ENCODE measurements around the gene CD58. TPM values are rescaled to one million over a fixed set of nuclear protein-coding genes. Genes with fewer than 3 reads are reported as not detected.

The CD58 gene
- polyA plus RNA-seq, 1 of the 3 experiments (the other 2 are of a cell fraction): 18.1 TPM

DNA sequence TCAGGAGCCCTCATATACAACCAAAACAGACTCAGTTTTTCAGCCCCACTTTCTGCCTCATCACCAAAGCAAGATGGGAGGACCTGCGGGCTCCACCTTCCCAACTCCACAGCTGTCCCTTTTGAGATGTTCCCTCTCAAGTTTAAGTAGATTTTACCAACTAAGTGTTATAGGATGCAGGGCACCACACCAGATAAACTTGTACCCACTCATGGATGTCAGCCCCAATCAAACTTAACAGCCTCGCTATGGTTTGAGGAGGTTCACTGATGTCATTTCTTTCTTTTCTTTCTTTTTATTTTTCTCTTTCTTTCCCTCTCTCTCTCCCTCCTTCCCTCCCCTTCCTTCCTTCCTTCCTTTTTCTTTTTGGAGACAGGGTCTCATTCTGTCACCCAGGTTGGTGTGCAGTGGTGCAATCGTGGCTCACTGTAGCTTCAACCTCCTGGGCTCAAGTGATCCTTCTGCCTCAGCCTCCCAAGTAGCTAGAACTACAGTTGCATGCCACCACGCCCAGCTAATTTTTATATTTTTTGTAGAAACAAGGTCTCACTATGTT lies 13.4 kb downstream of the CD58 start (continued):
- no peak for TF ChIP-seq TCF12 (IDR thresholded peaks at IDR 0.05)

DNA sequence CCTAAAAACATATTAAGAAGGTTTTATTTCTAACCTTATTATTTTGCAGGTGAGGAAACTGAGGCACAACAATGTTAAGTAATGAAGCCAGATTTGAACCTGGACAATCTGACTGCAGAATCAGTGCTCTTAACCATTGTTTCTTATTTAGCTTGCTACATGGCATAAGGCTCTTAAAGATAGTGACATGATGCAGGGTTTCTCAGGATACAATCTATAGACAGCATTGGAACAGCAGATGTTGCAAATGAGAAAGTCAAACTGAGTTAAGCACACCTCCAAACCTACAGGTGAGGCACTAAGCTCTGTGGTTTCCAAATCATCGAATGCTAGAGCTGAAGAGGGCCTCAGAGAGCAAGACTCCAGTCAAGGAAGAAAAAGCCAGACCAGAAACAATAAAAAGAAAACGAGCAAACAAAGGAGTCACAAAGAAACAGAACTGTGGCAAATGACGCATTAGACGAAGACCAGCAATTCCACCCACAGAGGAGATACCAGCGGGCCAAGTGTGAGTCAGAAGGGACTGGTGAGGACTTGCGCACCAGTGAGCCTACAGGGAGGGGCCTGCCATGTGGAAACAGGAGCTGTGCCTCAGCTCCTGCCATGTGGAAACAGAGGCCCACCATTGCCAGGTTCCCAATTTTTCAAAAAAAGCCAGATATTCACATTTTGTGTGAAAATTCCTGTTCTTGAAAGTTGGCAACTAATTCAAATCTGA lies 14.4 kb downstream of the CD58 start:
- 51% methylated on average over 6 of the region's 6 CpGs for WGBS (ENCODE audit: low lambda C conversion rate)
- Histone ChIP-seq H3F3A (replicated peaks; ENCODE audit: insufficient read depth) (peaks cover 2% of the 10 kb centered on the region), H2AFZ (ENCODE audit: low read depth) (peak overlapping the region; percentile 0; the same call in 1 of the 2 replicates), H4K20me1 (ENCODE audit: insufficient read depth) (no peaks in the 10 kb centered on the region), H3K27me3 (ENCODE audit: insufficient read depth) (no peaks in the 10 kb centered on the region), H3K79me2 (ENCODE audit: insufficient read depth) (peaks cover 42% of the 10 kb centered on the region), H3K4me1 (ENCODE audit: control insufficient read depth in 1 of 2, insufficient read depth in 2 of 2, low read depth in 1 of 2, low read length in 1 of 2) (peaks cover 4 to 12% of the 10 kb centered on the region in 2 experiments; a peak in 3 of 4 replicates), H3K9ac (no peak overlapping the region), H3K27ac (ENCODE audit: low read depth in 2 of 2, low read length in 1 of 2) (peak overlapping the region in 1 of 2 experiments; percentile 63; a peak in 2 of 4 replicates), H3K4me3 (ENCODE audit: low read depth in 2 of 2, low read length in 1 of 2) (no peak overlapping the region), H3K4me2 (no peak overlapping the region), H3K36me3 (replicated peaks in 1 of 2; ENCODE audit: control insufficient read depth in 1 of 2, insufficient read depth in 2 of 2, low read length in 1 of 2) (no peaks in the 10 kb centered on the region), H3K9me2 (no peaks in the 10 kb centered on the region; the same call in 1 of the 2 replicates), H3K9me3 (no peaks in the 10 kb centered on the region)
- TF ChIP-seq FOSL2 (IDR thresholded peaks at IDR 0.05; ENCODE audit: borderline replicate concordance, low read depth) (peak; percentile 47; the same call in 1 of the 2 replicates), NFIC (IDR thresholded peaks at IDR 0.05; ENCODE audit: borderline replicate concordance) (peak; percentile 42; the same call in 1 of the 2 replicates), GABPA (IDR thresholded peaks at IDR 0.05; ENCODE audit: low read depth) (no peak), TCF12 (IDR thresholded peaks at IDR 0.05) (peak; percentile 64), NRF1 (IDR thresholded peaks at IDR 0.05; ENCODE audit: low read depth, low read length) (0 out of 2 replicates have a peak, but pooled peaks have one; percentile 11), MXI1 (IDR thresholded peaks at IDR 0.05; ENCODE audit: low read depth, low read length) (no peak)
- TF ChIP-seq, protein P1, sequence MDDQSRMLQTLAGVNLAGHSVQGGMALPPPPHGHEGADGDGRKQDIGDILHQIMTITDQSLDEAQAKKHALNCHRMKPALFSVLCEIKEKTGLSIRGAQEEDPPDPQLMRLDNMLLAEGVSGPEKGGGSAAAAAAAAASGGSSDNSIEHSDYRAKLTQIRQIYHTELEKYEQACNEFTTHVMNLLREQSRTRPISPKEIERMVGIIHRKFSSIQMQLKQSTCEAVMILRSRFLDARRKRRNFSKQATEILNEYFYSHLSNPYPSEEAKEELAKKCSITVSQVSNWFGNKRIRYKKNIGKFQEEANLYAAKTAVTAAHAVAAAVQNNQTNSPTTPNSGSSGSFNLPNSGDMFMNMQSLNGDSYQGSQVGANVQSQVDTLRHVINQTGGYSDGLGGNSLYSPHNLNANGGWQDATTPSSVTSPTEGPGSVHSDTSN (IDR thresholded peaks at IDR 0.05): 0 out of 2 replicates have a peak, but pooled peaks have one; percentile 10
- TF ChIP-seq, protein P2, sequence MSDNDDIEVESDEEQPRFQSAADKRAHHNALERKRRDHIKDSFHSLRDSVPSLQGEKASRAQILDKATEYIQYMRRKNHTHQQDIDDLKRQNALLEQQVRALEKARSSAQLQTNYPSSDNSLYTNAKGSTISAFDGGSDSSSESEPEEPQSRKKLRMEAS (IDR thresholded peaks at IDR 0.05; ENCODE audit: low read depth): peak; percentile 78
- TF ChIP-seq, protein P3, sequence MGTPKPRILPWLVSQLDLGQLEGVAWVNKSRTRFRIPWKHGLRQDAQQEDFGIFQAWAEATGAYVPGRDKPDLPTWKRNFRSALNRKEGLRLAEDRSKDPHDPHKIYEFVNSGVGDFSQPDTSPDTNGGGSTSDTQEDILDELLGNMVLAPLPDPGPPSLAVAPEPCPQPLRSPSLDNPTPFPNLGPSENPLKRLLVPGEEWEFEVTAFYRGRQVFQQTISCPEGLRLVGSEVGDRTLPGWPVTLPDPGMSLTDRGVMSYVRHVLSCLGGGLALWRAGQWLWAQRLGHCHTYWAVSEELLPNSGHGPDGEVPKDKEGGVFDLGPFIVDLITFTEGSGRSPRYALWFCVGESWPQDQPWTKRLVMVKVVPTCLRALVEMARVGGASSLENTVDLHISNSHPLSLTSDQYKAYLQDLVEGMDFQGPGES (IDR thresholded peaks at IDR 0.05; ENCODE audit: low read depth, low read length): no peak
- CTCF ChIA-PET: interaction anchor here (0.8 to 1.3 kb wide), 3 partner anchors 18 to 71 kb away, joined by 3 to 4 read pairs (median 3); no protein-coding TSS in a partner anchor
- POLR2A ChIA-PET: no interaction called here
- DNase-seq: no peak

DNA sequence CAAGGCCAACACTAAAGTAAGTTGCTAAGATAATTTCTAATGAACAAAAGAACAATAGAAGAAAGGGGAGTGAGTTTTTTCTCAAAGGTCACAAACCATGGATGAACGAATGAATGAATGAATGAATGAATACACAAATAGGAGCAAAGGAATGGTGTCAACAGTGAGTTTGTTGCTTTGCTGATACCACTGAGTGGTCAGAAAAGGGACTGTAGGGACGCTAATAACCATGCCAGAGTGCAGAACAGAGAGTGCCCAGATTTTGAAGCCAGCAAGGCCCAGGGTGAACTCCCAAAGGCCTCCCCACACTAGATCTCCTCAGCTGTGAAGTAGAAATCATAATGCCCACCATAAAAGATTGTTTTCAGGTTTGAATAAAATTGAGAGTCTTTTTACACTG lies 15.9 kb downstream of the CD58 start:
- WGBS (ENCODE audit: low lambda C conversion rate): 90% methylated on average over 2 of the region's 2 CpGs
- Histone ChIP-seq H3K27me3 (ENCODE audit: insufficient read depth) (no peaks in the 10 kb centered on the region), H3K4me1 (ENCODE audit: control insufficient read depth in 1 of 2, insufficient read depth in 2 of 2, low read depth in 1 of 2, low read length in 1 of 2) (peaks cover 4 to 12% of the 10 kb centered on the region in 2 experiments; a peak in 3 of 4 replicates), H3K4me3 (ENCODE audit: low read depth in 2 of 2, low read length in 1 of 2) (no peak overlapping the region), H3K36me3 (replicated peaks in 1 of 2; ENCODE audit: control insufficient read depth in 1 of 2, insufficient read depth in 2 of 2, low read length in 1 of 2) (no peaks in the 10 kb centered on the region), H3K9ac (no peak overlapping the region), H3K27ac (ENCODE audit: low read depth in 2 of 2, low read length in 1 of 2) (no peak overlapping the region), H3K9me3 (no peaks in the 10 kb centered on the region), H3K4me2 (no peak overlapping the region), H3K9me2 (no peaks in the 10 kb centered on the region; the same call in 1 of the 2 replicates), H3K79me2 (ENCODE audit: insufficient read depth) (peaks cover 32% of the 10 kb centered on the region), H2AFZ (ENCODE audit: low read depth) (no peak overlapping the region), H4K20me1 (ENCODE audit: insufficient read depth) (no peaks in the 10 kb centered on the region), H3F3A (replicated peaks; ENCODE audit: insufficient read depth) (peaks cover 2% of the 10 kb centered on the region)
- ChIA-PET POLR2A (no interaction called here), CTCF (no interaction called here)
- DNase-seq: no peak
- no peak for TF ChIP-seq TAF1 (IDR thresholded peaks at IDR 0.05; ENCODE audit: borderline replicate concordance, low read depth, low read length)
- TF ChIP-seq NRF1 (IDR thresholded peaks at IDR 0.05; ENCODE audit: low read depth, low read length): no peak
- TF ChIP-seq, protein P4, sequence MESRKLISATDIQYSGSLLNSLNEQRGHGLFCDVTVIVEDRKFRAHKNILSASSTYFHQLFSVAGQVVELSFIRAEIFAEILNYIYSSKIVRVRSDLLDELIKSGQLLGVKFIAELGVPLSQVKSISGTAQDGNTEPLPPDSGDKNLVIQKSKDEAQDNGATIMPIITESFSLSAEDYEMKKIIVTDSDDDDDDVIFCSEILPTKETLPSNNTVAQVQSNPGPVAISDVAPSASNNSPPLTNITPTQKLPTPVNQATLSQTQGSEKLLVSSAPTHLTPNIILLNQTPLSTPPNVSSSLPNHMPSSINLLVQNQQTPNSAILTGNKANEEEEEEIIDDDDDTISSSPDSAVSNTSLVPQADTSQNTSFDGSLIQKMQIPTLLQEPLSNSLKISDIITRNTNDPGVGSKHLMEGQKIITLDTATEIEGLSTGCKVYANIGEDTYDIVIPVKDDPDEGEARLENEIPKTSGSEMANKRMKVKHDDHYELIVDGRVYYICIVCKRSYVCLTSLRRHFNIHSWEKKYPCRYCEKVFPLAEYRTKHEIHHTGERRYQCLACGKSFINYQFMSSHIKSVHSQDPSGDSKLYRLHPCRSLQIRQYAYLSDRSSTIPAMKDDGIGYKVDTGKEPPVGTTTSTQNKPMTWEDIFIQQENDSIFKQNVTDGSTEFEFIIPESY (IDR thresholded peaks at IDR 0.05; ENCODE audit: borderline replicate concordance, low read depth): no peak
- no peak for TF ChIP-seq POLR2AphosphoS5 (IDR thresholded peaks at IDR 0.05; ENCODE audit: low read depth, low read length)
- TF ChIP-seq GATA2 (CRISPR knock-in tag; IDR thresholded peaks at IDR 0.05): no peak
- TF ChIP-seq, protein P2 (IDR thresholded peaks at IDR 0.05; ENCODE audit: low read depth): no peak
- TF ChIP-seq RAD21 (IDR thresholded peaks at IDR 0.05; ENCODE audit: low read length): no peak
- TF ChIP-seq, protein P5, sequence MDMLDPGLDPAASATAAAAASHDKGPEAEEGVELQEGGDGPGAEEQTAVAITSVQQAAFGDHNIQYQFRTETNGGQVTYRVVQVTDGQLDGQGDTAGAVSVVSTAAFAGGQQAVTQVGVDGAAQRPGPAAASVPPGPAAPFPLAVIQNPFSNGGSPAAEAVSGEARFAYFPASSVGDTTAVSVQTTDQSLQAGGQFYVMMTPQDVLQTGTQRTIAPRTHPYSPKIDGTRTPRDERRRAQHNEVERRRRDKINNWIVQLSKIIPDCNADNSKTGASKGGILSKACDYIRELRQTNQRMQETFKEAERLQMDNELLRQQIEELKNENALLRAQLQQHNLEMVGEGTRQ (IDR thresholded peaks at IDR 0.05; ENCODE audit: borderline replicate concordance, low read depth, low read length): no peak
- no peak for TF ChIP-seq TEAD4 (IDR thresholded peaks at IDR 0.05; ENCODE audit: borderline replicate concordance, insufficient read depth)
- no peak for TF ChIP-seq CHD2 (IDR thresholded peaks at IDR 0.05; ENCODE audit: low read length, partially characterized antibody)
- TF ChIP-seq EP300 (IDR thresholded peaks at IDR 0.05; ENCODE audit: borderline replicate concordance in 1 of 2, low read depth in 1 of 2, low read length in 1 of 2): no peak
